ENCODE measurements around the gene DALRD3. TPM values are rescaled to one million over a fixed set of nuclear protein-coding genes. Genes with fewer than 3 reads are reported as not detected.
"Not testable (repeated sequence)": the region's sequence is repeated elsewhere in the genome, so short reads cannot be mapped to it uniquely, and the experiment has no call there.

DALRD3 gene
- polyA plus RNA-seq, 4 donors = 71.4 to 77.9 (median 74.9) TPM

GRCh38 chr3:49022688-49023171 is 4.3 kb upstream of the DALRD3 start:
- DNase-seq (ENCODE audit: low read depth in 4 of 4, low spot score in 2 of 4) = no peak

GRCh38 chr3:49021813-49022687 is 3.7 kb upstream of the DALRD3 start, which contains the start of gene NDUFAF3:
Gene NDUFAF3, plus strand, starts transcription at chr3:49022121. Its CDS starts 24 bp downstream, at chr3:49022145.
- peak; percentile 81 to 86 (median 85) for DNase-seq (ENCODE audit: low read depth in 4 of 4, low spot score in 2 of 4)

GRCh38 chr3:49021213-49021812 is 2.9 kb upstream of the DALRD3 start:
- DNase-seq (ENCODE audit: low read depth in 4 of 4, low spot score in 2 of 4) = peak; percentile 91 to 97 (median 96)

- DNase-seq (ENCODE audit: low read depth in 4 of 4, low spot score in 2 of 4) = no peak
These were observed 2.2 kb upstream of the DALRD3 start for GRCh38 chr3:49020330-49021212.

GRCh38 chr3:49019941-49020329 is 1.6 kb upstream of the DALRD3 start:
- no peak for DNase-seq (ENCODE audit: low read depth in 4 of 4, low spot score in 2 of 4)

GRCh38 chr3:49018707-49019006 is 277 bp upstream of the DALRD3 start:
- DNase-seq (ENCODE audit: low read depth in 4 of 4, low spot score in 2 of 4) = no peak

GRCh38 chr3:49017229-49017970 is 980 bp downstream of the DALRD3 start:
- no peak for DNase-seq (ENCODE audit: low read depth in 4 of 4, low spot score in 2 of 4)

GRCh38 chr3:49016414-49017228 is 1.8 kb downstream of the DALRD3 start:
- no peak for DNase-seq (ENCODE audit: low read depth in 4 of 4, low spot score in 2 of 4)

- no peak for DNase-seq (ENCODE audit: low read depth in 4 of 4, low spot score in 2 of 4)
These were observed 2.6 kb downstream of the DALRD3 start for GRCh38 chr3:49015765-49016164.

- DNase-seq (ENCODE audit: low read depth in 4 of 4, low spot score in 2 of 4) = no peak
These were observed 3.3 kb downstream of the DALRD3 start for GRCh38 chr3:49015072-49015471.

GRCh38 chr3:49013738-49014660 is 4.4 kb downstream of the DALRD3 start:
- no peak for DNase-seq (ENCODE audit: low read depth in 4 of 4, low spot score in 2 of 4)

GRCh38 chr3:49013113-49013737 is 5.2 kb downstream of the DALRD3 start:
- no peak for DNase-seq (ENCODE audit: low read depth in 4 of 4, low spot score in 2 of 4)

- no peak for DNase-seq (ENCODE audit: low read depth in 4 of 4, low spot score in 2 of 4)
These were observed 5.9 kb downstream of the DALRD3 start for GRCh38 chr3:49012441-49013017.

GRCh38 chr3:49009396-49009795 is 9.0 kb downstream of the DALRD3 start:
- DNase-seq (ENCODE audit: low read depth in 4 of 4, low spot score in 2 of 4) = no peak

- DNase-seq (ENCODE audit: low read depth in 4 of 4, low spot score in 2 of 4) = not testable (repeated sequence)
These were observed 9.8 kb downstream of the DALRD3 start for GRCh38 chr3:49008627-49009026.

GRCh38 chr3:49007771-49008528 is 10.4 kb downstream of the DALRD3 start:
- DNase-seq (ENCODE audit: low read depth in 4 of 4, low spot score in 2 of 4) = peak in 1 of 4 donors; percentile 72
